B cell (primary cell): ENCODE measurements around the gene RASGEF1B. TPM values are rescaled to one million over a fixed set of nuclear protein-coding genes. Genes with fewer than 3 reads are reported as not detected.
A peak's percentile ranks its signal among the peaks of the same experiment; 100 is the strongest.

Source experiments
- ATAC-seq: fragments of 200-7000 bp; cut with Tn5 transposase; one replicate; pipeline ENCODE4 v1.10.0; 2021; ENCODE audit warnings: low read depth, mild to moderate bottlenecking, moderate number of reproducible peaks, moderate library complexity
- CTCF ChIA-PET: fragments of 350-600 bp; sonication (Branson Sonifier 250); formaldehyde crosslinking; loops from one replicate; lab custom pipeline; 2021; ENCODE audit warnings: antibody characterized with exemption, inconsistent platforms; lab: Charles Lee
- POLR2A ChIA-PET: fragments of 350-600 bp; sonication (Branson Sonifier 250); formaldehyde crosslinking; loops from one replicate; lab custom pipeline; 2021; ENCODE audit warnings: antibody characterized with exemption; lab: Charles Lee
- DNase-seq: peaks from one replicate; pipeline ENCODE4 v3.0.0; 2013
- H2AFZ ChIP-seq: 2 replicates; pipeline ENCODE4 v1.6.1; 2012; ENCODE audit warnings: mild to moderate bottlenecking, low read depth, low read length; ENCODE audit not compliant: insufficient read depth, poor library complexity, severe bottlenecking
- H3K27ac ChIP-seq, 2 donors: 1 replicate in 1 of 2; 2 replicates in 1 of 2; pipeline ENCODE4 v1.5.1; 2012 to 2013; ENCODE audit warnings: low read length in 2 of 2, mild to moderate bottlenecking in 2 of 2, moderate library complexity in 1 of 2
- H3K27me3 ChIP-seq, 4 experiments: fragments of 200-600 bp in 1 of 4; sonication (generic) in 1 of 4; replicated peaks in 1 of 4; 1 replicate in 2 of 4; 2 replicates in 2 of 4; pipeline versions ENCODE4 v1.6.1 to v1.7.0; 2013 to 2016; ENCODE audit warnings: low read length in 3 of 4, mild to moderate bottlenecking in 2 of 4, mixed read lengths in 1 of 4, moderate library complexity in 1 of 4; ENCODE audit not compliant: insufficient read depth in 4 of 4, control insufficient read depth in 3 of 4; ENCODE audit errors: control extremely low read depth in 1 of 4
- H3K36me3 ChIP-seq, 2 experiments: replicated peaks in 1 of 2; 1 replicate in 1 of 2; 2 replicates in 1 of 2; pipeline versions ENCODE4 v1.6.1 to v1.7.1; 2013; ENCODE audit warnings: low read length in 1 of 2; ENCODE audit not compliant: insufficient read depth in 2 of 2, control insufficient read depth in 1 of 2; ENCODE audit errors: control extremely low read depth in 1 of 2, extremely low read depth in 1 of 2
- H3K4me1 ChIP-seq, 2 donors: fragments of 200-600 bp in 1 of 2; sonication (generic) in 1 of 2; 1 replicate in 1 of 2; 2 replicates in 1 of 2; pipeline versions ENCODE4 v1.5.1 to v1.6.1; 2013 to 2017; ENCODE audit warnings: low read length in 2 of 2; ENCODE audit not compliant: control insufficient read depth in 2 of 2, insufficient read depth in 2 of 2
- H3K4me2 ChIP-seq: replicated peaks from 2 replicates; pipeline ENCODE3; 2012; ENCODE audit warnings: mild to moderate bottlenecking, low read depth, low read length; ENCODE audit not compliant: poor library complexity, severe bottlenecking
- H3K4me3 ChIP-seq, 5 experiments: fragments of 200-600 bp in 1 of 5; sonication (generic) in 1 of 5; 1 replicate in 3 of 5; 2 replicates in 2 of 5; pipeline versions ENCODE4 v1.5.1 to v1.7.0; 2011 to 2016; ENCODE audit warnings: low read length in 4 of 5, mild to moderate bottlenecking in 4 of 5, low read depth in 2 of 5, control low read depth in 1 of 5, moderate library complexity in 1 of 5; ENCODE audit not compliant: insufficient read depth in 1 of 5; ENCODE audit errors: control extremely low read depth in 1 of 5, extremely low read depth in 1 of 5
- H3K79me2 ChIP-seq: fragments of 200-600 bp; sonication (generic); one replicate; pipeline ENCODE4 v1.6.0; 2016; ENCODE audit warnings: low read length; ENCODE audit not compliant: control insufficient read depth, insufficient read depth
- H3K9ac ChIP-seq: fragments of 200-600 bp; sonication (generic); 2 replicates; pipeline ENCODE4 v1.6.1; 2017; ENCODE audit warnings: mild to moderate bottlenecking, low read length, moderate library complexity
- H3K9me3 ChIP-seq, 3 donors: one replicate each; pipeline versions ENCODE4 v1.6.1 to v1.7.1; 2013; ENCODE audit warnings: low read length in 2 of 3; ENCODE audit not compliant: control insufficient read depth in 2 of 3, insufficient read depth in 1 of 3; ENCODE audit errors: control extremely low read depth in 1 of 3
- H4K20me1 ChIP-seq: 2 replicates; pipeline ENCODE4 v1.6.0; 2012; ENCODE audit warnings: mild to moderate bottlenecking, low read length; ENCODE audit not compliant: insufficient read depth, control insufficient read depth, poor library complexity, severe bottlenecking
- H3K27ac Mint-ChIP-seq: one replicate; pipeline ENCODE4 v1.8.0; 2021; ENCODE audit warnings: mixed read lengths
- H3K27me3 Mint-ChIP-seq: one replicate; pipeline ENCODE4 v1.8.0; 2021; ENCODE audit warnings: mixed read lengths
- H3K4me1 Mint-ChIP-seq: one replicate; pipeline ENCODE4 v1.8.0; 2021; ENCODE audit warnings: mixed read lengths
- H3K4me3 Mint-ChIP-seq: one replicate; pipeline ENCODE4 v1.8.0; 2021; ENCODE audit warnings: mixed read lengths
- H3K9me3 Mint-ChIP-seq: one replicate; pipeline ENCODE4 v1.8.0; 2022; ENCODE audit warnings: mixed read lengths; ENCODE audit not compliant: insufficient read depth
- CTCF ChIP-seq: fragments of 200-600 bp; IDR thresholded peaks from one replicate; pipeline ENCODE4 v1.8.0; 2022; ENCODE audit warnings: antibody characterized with exemption, mild to moderate bottlenecking
- EZH2 ChIP-seq: IDR thresholded peaks from 2 replicates; pipeline ENCODE4 v1.6.1; 2012; ENCODE audit warnings: borderline replicate concordance, low read depth, mild to moderate bottlenecking, moderate library complexity, low read length; ENCODE audit not compliant: insufficient read depth, poor library complexity, severe bottlenecking
- WGBS: methylation state at CpG from one replicate; pipeline ENCODE4 v1.1.5; 2013; ENCODE audit warnings: missing lambda C conversion rate; ENCODE audit not compliant: insufficient coverage; 5-methylcytosine and 5-hydroxymethylcytosine counted together
- intact Hi-C: fragments of 100-400 bp; cut with micrococcal nuclease; formaldehyde crosslinking; loops from one replicate; pipeline ENCODE4 v1.10.0; 2022
- polyA plus RNA-seq: library from polyadenylated mRNA; depleted of rRNA; stranded (reverse); fragments of >200 nt; gene quantifications from 2 replicates; pipeline ENCODE4 v1.2.3, GENCODE V29; 2012
- total RNA-seq, 2 donors: library from RNA; stranded (reverse); fragments of 120-200 nt in 1 of 2; gene quantifications; 1 replicate in 1 of 2; 2 replicates in 1 of 2; pipeline versions ENCODE4 v1.2.3 to v1.2.4, GENCODE V29; 2013 to 2022

The RASGEF1B gene
- total and polyA plus RNA-seq, 2 donors (not counting 1 experiment from before 2014, with no cell fraction given), result 20.4 to 130 TPM

- WGBS, result 100% methylated on average over 2 of the region's 4 CpGs
Measured at GRCh38 chr4:81432825-81433224, 38.9 kb downstream of the RASGEF1B start.

GRCh38 chr4:81431971-81432370 is 39.7 kb downstream of the RASGEF1B start:
- H3K36me3 ChIP-seq, result peaks cover 14 to 79% of the 10 kb centered on the region in 2 experiments
- ChIA-PET POLR2A (no interaction called here), CTCF (interaction anchor here (1.2 kb wide), 1 partner anchor 405 kb away, joined by 5 read pairs; no protein-coding TSS in a partner anchor)
- DNase-seq (no peak), ATAC-seq (no peak)
- no peak overlapping the region for H3K9ac ChIP-seq
- no peak overlapping the region for H3K4me3 ChIP-seq
- no peaks in the 10 kb centered on the region for H3K9me3 Mint-ChIP-seq
- no peaks in the 10 kb centered on the region for H3K79me2 ChIP-seq
- no peak overlapping the region for H3K27ac ChIP-seq
- H2AFZ ChIP-seq, result no peak overlapping the region
- peaks cover 18% of the 10 kb centered on the region for H4K20me1 ChIP-seq
- TF ChIP-seq CTCF (no peak), EZH2 (no peak)
- no peaks in the 10 kb centered on the region for H3K27me3 ChIP-seq
- intact Hi-C loops, result loop anchor here (2.0 kb wide), 1 partner anchor 13 kb away; no protein-coding TSS in a partner anchor
- peak overlapping the region; percentile 22 for H3K27ac Mint-ChIP-seq
- no peaks in the 10 kb centered on the region for H3K4me1 ChIP-seq
- WGBS, result no CpG with 5 or more reads among the region's 1 CpG
- no peak overlapping the region for H3K4me3 Mint-ChIP-seq
- H3K27me3 Mint-ChIP-seq, result no peaks in the 10 kb centered on the region
- no peaks in the 10 kb centered on the region for H3K9me3 ChIP-seq
- H3K4me2 ChIP-seq, result no peak overlapping the region
- no peaks in the 10 kb centered on the region for H3K4me1 Mint-ChIP-seq

More at GRCh38 chr4:81432825-81433224, 38.9 kb downstream of the RASGEF1B start:
- Histone ChIP-seq H3K9me3 (no peaks in the 10 kb centered on the region), H2AFZ (no peak overlapping the region), H3K4me1 (no peaks in the 10 kb centered on the region), H3K79me2 (no peaks in the 10 kb centered on the region), H3K4me3 (no peak overlapping the region), H3K27ac (no peak overlapping the region), H3K36me3 (peaks cover 15 to 76% of the 10 kb centered on the region in 2 experiments), H3K9ac (no peak overlapping the region), H4K20me1 (peaks cover 11% of the 10 kb centered on the region), H3K27me3 (no peaks in the 10 kb centered on the region), H3K4me2 (no peak overlapping the region)
- POLR2A ChIA-PET, result no interaction called here
- Mint-ChIP-seq H3K27ac (no peak overlapping the region), H3K9me3 (no peaks in the 10 kb centered on the region), H3K4me1 (no peaks in the 10 kb centered on the region), H3K27me3 (no peaks in the 10 kb centered on the region), H3K4me3 (no peak overlapping the region)
- no peak for ATAC-seq
- no peak for DNase-seq
- TF ChIP-seq EZH2 (no peak), CTCF (no peak)
- CTCF ChIA-PET, result interaction anchor here (0.6 to 2.7 kb wide), 7 partner anchors 20 to 836 kb away, joined by 3 to 8 read pairs (median 4); no protein-coding TSS in a partner anchor
- intact Hi-C loops, result no loop called here
